ENCODE measurements around the gene RIMBP2.

Gene RIMBP2

GRCh38 chr12:130608132-130608531, 108.0 kb downstream of the RIMBP2 start:
- DNase-seq (ENCODE audit: extremely low read depth, low read depth): no peak
- no peak for TF ChIP-seq CTCF (IDR thresholded peaks at IDR 0.05; ENCODE audit: low read depth, low read length)

GRCh38 chr12:130606231-130606630, 109.9 kb downstream of the RIMBP2 start:
- DNase-seq (ENCODE audit: extremely low read depth, low read depth): no peak
- no peak for TF ChIP-seq CTCF (IDR thresholded peaks at IDR 0.05; ENCODE audit: low read depth, low read length)

GRCh38 chr12:130603396-130603965, 112.6 kb downstream of the RIMBP2 start:
- DNase-seq (ENCODE audit: extremely low read depth, low read depth): no peak
- TF ChIP-seq CTCF (IDR thresholded peaks at IDR 0.05; ENCODE audit: low read depth, low read length): no peak

- no peak for TF ChIP-seq CTCF (IDR thresholded peaks at IDR 0.05; ENCODE audit: low read depth, low read length)
- no peak for DNase-seq (ENCODE audit: extremely low read depth, low read depth)
These were observed 113.8 kb downstream of the RIMBP2 start for GRCh38 chr12:130602251-130602650.

- no peak for DNase-seq (ENCODE audit: extremely low read depth, low read depth)
- no peak for TF ChIP-seq CTCF (IDR thresholded peaks at IDR 0.05; ENCODE audit: low read depth, low read length)
These were observed 114.8 kb downstream of the RIMBP2 start for GRCh38 chr12:130601327-130601726.

- no peak for DNase-seq (ENCODE audit: extremely low read depth, low read depth)
- no peak for TF ChIP-seq CTCF (IDR thresholded peaks at IDR 0.05; ENCODE audit: low read depth, low read length)
These were observed 119.9 kb downstream of the RIMBP2 start for GRCh38 chr12:130596241-130596640.

GRCh38 chr12:130595566-130595965, 120.5 kb downstream of the RIMBP2 start:
- DNase-seq (ENCODE audit: extremely low read depth, low read depth): no peak
- TF ChIP-seq CTCF (IDR thresholded peaks at IDR 0.05; ENCODE audit: low read depth, low read length): no peak
